Prostate gland (tissue), 2 donors: ENCODE data around the gene NFKBIL1.

ENCODE experiments used
- POLR2A ChIP-seq: fragments of 450-650 bp; IDR thresholded peaks from one replicate; pipeline ENCODE4 v1.6.1; 2016; ENCODE audit warnings: antibody characterized with exemption, mild to moderate bottlenecking
- POLR2AphosphoS5 ChIP-seq: sonication (generic); formaldehyde crosslinking; IDR thresholded peaks from one replicate; pipeline ENCODE4 v1.6.1; 2017; ENCODE audit warnings: antibody characterized with exemption
- TF ChIP-seq, protein P1 (sequence below), 4 experiments: fragments of 200-600 bp in 2 of 4; fragments of 450-650 bp in 2 of 4; sonication (generic) in 2 of 4; IDR thresholded peaks; 1 replicate in 3 of 4; 2 replicates in 1 of 4; pipeline ENCODE4 v1.5.1; 2016 to 2019; ENCODE audit warnings: antibody characterized with exemption in 4 of 4, mild to moderate bottlenecking in 2 of 4, moderate library complexity in 2 of 4

DNA sequence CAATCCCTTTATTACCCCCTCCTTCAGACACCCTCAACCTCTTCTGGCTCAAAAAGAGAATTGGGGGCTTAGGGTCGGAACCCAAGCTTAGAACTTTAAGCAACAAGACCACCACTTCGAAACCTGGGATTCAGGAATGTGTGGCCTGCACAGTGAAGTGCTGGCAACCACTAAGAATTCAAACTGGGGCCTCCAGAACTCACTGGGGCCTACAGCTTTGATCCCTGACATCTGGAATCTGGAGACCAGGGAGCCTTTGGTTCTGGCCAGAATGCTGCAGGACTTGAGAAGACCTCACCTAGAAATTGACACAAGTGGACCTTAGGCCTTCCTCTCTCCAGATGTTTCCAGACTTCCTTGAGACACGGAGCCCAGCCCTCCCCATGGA lies 30.2 kb downstream of the NFKBIL1 start:
- TF ChIP-seq, protein P1, sequence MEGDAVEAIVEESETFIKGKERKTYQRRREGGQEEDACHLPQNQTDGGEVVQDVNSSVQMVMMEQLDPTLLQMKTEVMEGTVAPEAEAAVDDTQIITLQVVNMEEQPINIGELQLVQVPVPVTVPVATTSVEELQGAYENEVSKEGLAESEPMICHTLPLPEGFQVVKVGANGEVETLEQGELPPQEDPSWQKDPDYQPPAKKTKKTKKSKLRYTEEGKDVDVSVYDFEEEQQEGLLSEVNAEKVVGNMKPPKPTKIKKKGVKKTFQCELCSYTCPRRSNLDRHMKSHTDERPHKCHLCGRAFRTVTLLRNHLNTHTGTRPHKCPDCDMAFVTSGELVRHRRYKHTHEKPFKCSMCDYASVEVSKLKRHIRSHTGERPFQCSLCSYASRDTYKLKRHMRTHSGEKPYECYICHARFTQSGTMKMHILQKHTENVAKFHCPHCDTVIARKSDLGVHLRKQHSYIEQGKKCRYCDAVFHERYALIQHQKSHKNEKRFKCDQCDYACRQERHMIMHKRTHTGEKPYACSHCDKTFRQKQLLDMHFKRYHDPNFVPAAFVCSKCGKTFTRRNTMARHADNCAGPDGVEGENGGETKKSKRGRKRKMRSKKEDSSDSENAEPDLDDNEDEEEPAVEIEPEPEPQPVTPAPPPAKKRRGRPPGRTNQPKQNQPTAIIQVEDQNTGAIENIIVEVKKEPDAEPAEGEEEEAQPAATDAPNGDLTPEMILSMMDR (IDR thresholded peaks at IDR 0.05) = no peak
- TF ChIP-seq POLR2A = no peak
- no peak for TF ChIP-seq POLR2AphosphoS5
